GM19193 (cell line): ENCODE results near the gene HNRNPL.

Experiments used
- POLR2A ChIP-seq: IDR thresholded peaks from 4 replicates; pipeline ENCODE4 v1.6.1; 2011; ENCODE audit not compliant: insufficient read depth, insufficient read length; ENCODE audit errors: extremely low read depth

HNRNPL gene

GRCh38 chr19:38837656-38838121 is 12.1 kb downstream of the HNRNPL start:
- no peak for TF ChIP-seq POLR2A

GRCh38 chr19:38836983-38837626 is 12.7 kb downstream of the HNRNPL start:
- TF ChIP-seq POLR2A: no peak

GRCh38 chr19:38836159-38836982 is 13.4 kb downstream of the HNRNPL start:
- no peak for TF ChIP-seq POLR2A

GRCh38 chr19:38834590-38834989 is 15.2 kb downstream of the HNRNPL start:
- TF ChIP-seq POLR2A: no peak

- no peak for TF ChIP-seq POLR2A
These were observed 15.7 kb downstream of the HNRNPL start for GRCh38 chr19:38834104-38834490.

- TF ChIP-seq POLR2A: no peak
These were observed 16.7 kb downstream of the HNRNPL start for GRCh38 chr19:38833092-38833425.

- TF ChIP-seq POLR2A: no peak
These were observed 18.6 kb downstream of the HNRNPL start for GRCh38 chr19:38831142-38831605.

- no peak for TF ChIP-seq POLR2A
These were observed 19.6 kb downstream of the HNRNPL start for GRCh38 chr19:38830039-38830733.

GRCh38 chr19:38826856-38827551 is 22.8 kb downstream of the HNRNPL start:
- no peak for TF ChIP-seq POLR2A

- no peak for TF ChIP-seq POLR2A
These were observed 30.4 kb downstream of the HNRNPL start for GRCh38 chr19:38819231-38819920.

- TF ChIP-seq POLR2A: no peak
These were observed 32.7 kb downstream of the HNRNPL start for GRCh38 chr19:38817081-38817480.

GRCh38 chr19:38816131-38816750 is 33.5 kb downstream of the HNRNPL start:
- TF ChIP-seq POLR2A: no peak

- TF ChIP-seq POLR2A: no peak
These were observed 34.5 kb downstream of the HNRNPL start for GRCh38 chr19:38815059-38816001.

- no peak for TF ChIP-seq POLR2A
These were observed 36.5 kb downstream of the HNRNPL start for GRCh38 chr19:38813323-38813722.
